ENCODE measurements around the gene PIK3R2.

The PIK3R2 gene

GRCh38 chr19:18131841-18132596 lies 20.9 kb upstream of the PIK3R2 start:
- Histone ChIP-seq H3K9ac (ENCODE audit: low read depth, low read length, poor library complexity, severe bottlenecking) (no peak overlapping the region), H4K20me1 (ENCODE audit: insufficient read depth, low read length, poor library complexity, severe bottlenecking) (no peaks in the 10 kb centered on the region), H3K9me3 (ENCODE audit: insufficient read depth, low read depth, low read length) (no peaks in the 10 kb centered on the region), H3K9me2 (replicated peaks; ENCODE audit: low read depth, low read length) (no peaks in the 10 kb centered on the region), H3K79me2 (ENCODE audit: insufficient read depth, low read length) (no peaks in the 10 kb centered on the region), H3F3A (ENCODE audit: low read depth) (no peaks in the 10 kb centered on the region), H3K4me2 (ENCODE audit: low read depth, low read length, poor library complexity, severe bottlenecking) (no peak overlapping the region), H3K36me3 (ENCODE audit: insufficient read depth, low read length) (no peaks in the 10 kb centered on the region; the same call in 1 of the 2 replicates), H3K4me3 (ENCODE audit: low read length, poor library complexity, severe bottlenecking) (no peak overlapping the region), H3K27me3 (ENCODE audit: insufficient read depth, low read length, poor library complexity, severe bottlenecking) (no peaks in the 10 kb centered on the region), H3K4me1 (ENCODE audit: insufficient read depth, low read length, poor library complexity, severe bottlenecking) (peaks cover 3% of the 10 kb centered on the region), H2AFZ (ENCODE audit: low read length) (no peak overlapping the region)
- TF ChIP-seq CTCF (conservative IDR thresholded peaks at IDR 0.05; ENCODE audit: low read length) = no peak
- TF ChIP-seq EZH2phosphoT487 (IDR thresholded peaks at IDR 0.05; ENCODE audit: borderline replicate concordance) = no peak

GRCh38 chr19:18135712-18136584 lies 17.0 kb upstream of the PIK3R2 start:
- Histone ChIP-seq H3K9me3 (ENCODE audit: insufficient read depth, low read depth, low read length) (no peaks in the 10 kb centered on the region), H3K4me3 (ENCODE audit: low read length, poor library complexity, severe bottlenecking) (no peak overlapping the region), H3K9ac (ENCODE audit: low read depth, low read length, poor library complexity, severe bottlenecking) (no peak overlapping the region), H2AFZ (ENCODE audit: low read length) (no peak overlapping the region), H3K27me3 (ENCODE audit: insufficient read depth, low read length, poor library complexity, severe bottlenecking) (no peaks in the 10 kb centered on the region), H3K79me2 (ENCODE audit: insufficient read depth, low read length) (no peaks in the 10 kb centered on the region), H4K20me1 (ENCODE audit: insufficient read depth, low read length, poor library complexity, severe bottlenecking) (no peaks in the 10 kb centered on the region), H3K9me2 (replicated peaks; ENCODE audit: low read depth, low read length) (no peaks in the 10 kb centered on the region), H3F3A (ENCODE audit: low read depth) (no peaks in the 10 kb centered on the region), H3K4me1 (ENCODE audit: insufficient read depth, low read length, poor library complexity, severe bottlenecking) (no peaks in the 10 kb centered on the region), H3K4me2 (ENCODE audit: low read depth, low read length, poor library complexity, severe bottlenecking) (no peak overlapping the region), H3K36me3 (ENCODE audit: insufficient read depth, low read length) (no peaks in the 10 kb centered on the region; the same call in 1 of the 2 replicates)
- TF ChIP-seq CTCF (conservative IDR thresholded peaks at IDR 0.05; ENCODE audit: low read length) (no peak), EZH2phosphoT487 (IDR thresholded peaks at IDR 0.05; ENCODE audit: borderline replicate concordance) (no peak)

- no peaks in the 10 kb centered on the region for H3K27me3 ChIP-seq (ENCODE audit: insufficient read depth, low read length, poor library complexity, severe bottlenecking)
- H3K4me3 ChIP-seq (ENCODE audit: low read length, poor library complexity, severe bottlenecking) = no peak overlapping the region
- H3K4me2 ChIP-seq (ENCODE audit: low read depth, low read length, poor library complexity, severe bottlenecking) = no peak overlapping the region
- no peak overlapping the region for H3K9ac ChIP-seq (ENCODE audit: low read depth, low read length, poor library complexity, severe bottlenecking)
- no peaks in the 10 kb centered on the region for H3K79me2 ChIP-seq (ENCODE audit: insufficient read depth, low read length)
- H3K9me2 ChIP-seq (replicated peaks; ENCODE audit: low read depth, low read length) = no peaks in the 10 kb centered on the region
- H3K9me3 ChIP-seq (ENCODE audit: insufficient read depth, low read depth, low read length) = no peaks in the 10 kb centered on the region
- H3K4me1 ChIP-seq (ENCODE audit: insufficient read depth, low read length, poor library complexity, severe bottlenecking) = no peaks in the 10 kb centered on the region
- no peaks in the 10 kb centered on the region for H3F3A ChIP-seq (ENCODE audit: low read depth)
- no peak overlapping the region for H2AFZ ChIP-seq (ENCODE audit: low read length)
- H3K36me3 ChIP-seq (ENCODE audit: insufficient read depth, low read length) = no peaks in the 10 kb centered on the region; the same call in 1 of the 2 replicates
- no peaks in the 10 kb centered on the region for H4K20me1 ChIP-seq (ENCODE audit: insufficient read depth, low read length, poor library complexity, severe bottlenecking)
- no peak for TF ChIP-seq CTCF (conservative IDR thresholded peaks at IDR 0.05; ENCODE audit: low read length)
- no peak for TF ChIP-seq EZH2phosphoT487 (IDR thresholded peaks at IDR 0.05; ENCODE audit: borderline replicate concordance)
Measured at GRCh38 chr19:18137242-18137641, 15.7 kb upstream of the PIK3R2 start.
